Kidney capillary endothelial cell (primary cell): ENCODE data around the gene UPB1.
"Not testable (repeated sequence)": the region's sequence is repeated elsewhere in the genome, so short reads cannot be mapped to it uniquely, and the experiment has no call there.

Source experiments
- DNase-seq: peaks from one replicate; pipeline ENCODE4 v3.0.0-alpha.2; 2018; ENCODE audit warnings: low spot score

UPB1 gene

DNA sequence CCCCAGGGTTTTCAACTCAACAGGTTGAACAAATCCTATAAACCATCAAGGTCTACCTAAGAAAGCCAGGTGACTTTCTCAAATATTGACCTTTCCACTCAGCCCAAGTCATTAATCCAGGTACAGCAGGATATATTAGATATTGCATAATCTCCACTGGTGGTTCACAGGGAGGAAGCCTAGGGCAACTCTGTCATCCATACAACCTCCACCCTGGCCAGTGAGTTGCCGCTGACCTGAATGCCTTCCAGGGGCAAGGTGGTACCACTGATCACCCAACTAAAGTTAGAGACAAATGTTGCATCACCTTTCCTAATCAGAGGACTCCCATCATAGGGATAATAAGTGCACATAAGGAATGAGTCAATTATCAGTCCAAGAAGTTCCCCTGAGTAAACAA, 36.9 kb downstream of the UPB1 start:
- DNase-seq = no peak

- no peak for DNase-seq
Measured at GRCh38 chr22:24535348-24535747, 40.2 kb downstream of the UPB1 start.

DNA sequence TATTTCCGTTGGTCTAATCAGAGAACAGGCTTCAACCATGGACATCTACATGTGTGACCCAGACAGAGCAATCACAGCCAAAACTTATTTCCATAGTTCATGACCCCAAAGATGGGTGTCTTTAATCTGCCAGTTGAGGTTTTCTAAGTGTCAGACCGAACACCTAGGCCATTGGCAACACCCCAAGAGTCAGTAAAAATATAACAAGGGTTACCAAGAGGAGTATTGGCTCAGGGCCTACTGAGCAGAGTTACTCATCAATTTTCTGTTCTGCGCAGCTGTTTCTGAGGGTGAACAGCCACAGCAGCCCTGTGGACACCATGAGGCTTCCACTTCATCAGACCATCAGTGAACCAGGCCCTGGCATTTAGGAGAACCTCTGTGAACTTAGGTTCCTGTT, 41.0 kb downstream of the UPB1 start:
- DNase-seq = no peak

- no peak for DNase-seq
Measured at GRCh38 chr22:24540470-24540869, 45.3 kb downstream of the UPB1 start.

- no peak for DNase-seq
Measured at GRCh38 chr22:24541681-24542515, 46.8 kb downstream of the UPB1 start.

- no peak for DNase-seq
Measured at GRCh38 chr22:24542641-24543040, 47.5 kb downstream of the UPB1 start.

DNA sequence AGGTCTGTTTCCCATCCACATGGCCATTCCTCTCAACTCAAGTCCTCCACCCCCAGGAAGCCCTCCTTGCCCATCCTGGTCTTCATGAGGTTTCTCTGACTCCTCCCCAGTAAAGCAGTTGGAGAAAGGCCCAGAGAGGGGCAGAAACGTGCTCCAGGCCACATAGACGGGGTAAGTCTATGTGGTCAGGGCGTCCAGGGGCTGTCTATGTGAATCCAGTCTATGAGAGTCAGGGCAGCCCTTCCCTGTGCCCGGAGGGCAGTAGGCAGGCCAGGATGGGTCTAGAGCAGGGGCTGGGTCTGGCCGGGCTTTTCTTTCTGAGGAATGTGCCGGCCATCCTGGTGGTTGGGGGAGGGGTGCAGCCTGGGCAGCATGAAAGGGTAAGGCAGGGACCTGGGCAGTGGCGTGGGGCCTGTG, 48.1 kb downstream of the UPB1 start:
- no peak for DNase-seq

GRCh38 chr22:24543679-24544243, 48.6 kb downstream of the UPB1 start:
- DNase-seq = no peak

- DNase-seq = no peak
Measured at GRCh38 chr22:24548812-24549211, 53.7 kb downstream of the UPB1 start.

DNA sequence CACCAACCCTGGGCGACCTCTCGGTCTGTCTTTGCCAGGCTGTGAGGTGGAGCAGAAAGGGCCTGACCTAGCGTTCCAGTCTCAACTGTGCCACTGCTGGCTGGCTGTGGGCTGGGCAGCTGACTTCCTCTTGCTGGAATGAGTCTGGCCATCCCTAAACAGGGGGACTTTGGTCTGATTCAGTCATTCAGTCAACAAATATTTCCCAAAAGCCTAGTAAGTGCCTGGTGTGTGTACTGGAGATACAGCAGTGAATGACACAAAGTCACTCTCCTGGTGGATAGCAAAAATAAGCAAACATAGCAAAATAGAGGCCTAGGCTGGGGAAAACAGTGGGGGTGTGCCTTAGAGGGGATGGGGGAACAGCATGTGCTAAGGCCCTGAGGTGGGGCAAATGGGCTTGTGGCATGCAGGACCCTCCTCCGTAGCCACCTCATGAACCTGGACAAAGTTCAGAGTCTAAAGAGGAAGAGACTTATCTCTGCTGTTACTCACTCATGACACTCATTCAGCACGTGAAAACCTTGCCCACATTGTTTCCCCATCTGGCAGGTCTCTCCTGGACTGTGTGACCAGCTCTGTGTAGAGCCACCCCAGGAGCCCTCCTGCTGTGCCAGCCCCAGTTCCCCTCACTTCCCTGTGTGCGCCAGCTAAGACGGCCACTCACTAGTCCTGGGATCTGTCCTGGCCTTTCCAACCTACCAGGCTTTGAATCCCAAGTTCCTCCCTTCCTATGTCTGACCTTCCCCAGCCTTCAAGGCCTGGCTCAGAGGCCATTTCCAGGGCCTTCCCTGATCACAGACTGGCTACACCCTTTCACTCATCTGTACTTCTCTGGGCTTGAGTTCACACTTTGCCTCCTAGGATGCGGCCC, 55.1 kb downstream of the UPB1 start:
- DNase-seq = no peak

- DNase-seq = no peak
Measured at GRCh38 chr22:24550902-24551435, 55.8 kb downstream of the UPB1 start.

GRCh38 chr22:24552503-24553286, 57.6 kb downstream of the UPB1 start:
- not testable (repeated sequence) for DNase-seq

DNA sequence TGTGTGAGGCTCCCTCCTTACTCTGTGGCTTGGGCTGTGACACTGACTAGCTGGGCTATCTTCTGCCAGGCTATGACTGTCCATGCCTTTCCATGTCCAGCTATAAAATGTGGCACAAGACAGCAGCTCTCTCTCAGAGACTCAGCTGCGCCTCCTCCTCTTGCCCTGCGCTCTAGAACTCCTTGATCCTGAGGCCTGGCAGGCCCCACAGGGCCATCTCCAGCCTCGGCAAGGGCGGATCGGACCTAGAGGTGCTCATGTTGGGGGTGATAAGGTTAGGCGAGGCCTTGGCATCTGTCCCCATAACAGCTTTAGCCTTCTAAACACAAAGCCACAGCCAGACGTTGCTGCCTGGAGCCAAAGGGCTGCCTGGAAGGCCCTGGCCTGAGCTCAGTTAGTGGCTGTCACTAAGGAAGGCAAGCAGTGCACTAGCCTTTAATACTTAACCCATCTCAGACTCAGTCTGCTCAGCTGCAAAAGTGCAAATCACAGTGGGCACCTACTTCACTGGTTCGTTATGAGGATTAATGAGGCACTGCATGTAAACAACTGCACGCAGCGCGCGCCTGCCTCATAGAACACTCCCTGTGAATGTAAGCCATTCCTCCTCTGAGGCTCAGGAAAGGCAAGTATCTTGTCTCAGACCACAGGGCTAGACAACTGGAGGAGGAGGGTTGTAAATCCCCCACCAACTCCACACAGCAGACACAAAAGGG, 58.6 kb downstream of the UPB1 start:
- no peak for DNase-seq

- peak; percentile 23 for DNase-seq
Measured at GRCh38 chr22:24554313-24555164, 59.4 kb downstream of the UPB1 start, which contains the start of gene GUCD1. TSS of gene GUCD1 (minus strand) at chr22:24555138. CDS start at chr22:24554991, 147 bp downstream.

DNA sequence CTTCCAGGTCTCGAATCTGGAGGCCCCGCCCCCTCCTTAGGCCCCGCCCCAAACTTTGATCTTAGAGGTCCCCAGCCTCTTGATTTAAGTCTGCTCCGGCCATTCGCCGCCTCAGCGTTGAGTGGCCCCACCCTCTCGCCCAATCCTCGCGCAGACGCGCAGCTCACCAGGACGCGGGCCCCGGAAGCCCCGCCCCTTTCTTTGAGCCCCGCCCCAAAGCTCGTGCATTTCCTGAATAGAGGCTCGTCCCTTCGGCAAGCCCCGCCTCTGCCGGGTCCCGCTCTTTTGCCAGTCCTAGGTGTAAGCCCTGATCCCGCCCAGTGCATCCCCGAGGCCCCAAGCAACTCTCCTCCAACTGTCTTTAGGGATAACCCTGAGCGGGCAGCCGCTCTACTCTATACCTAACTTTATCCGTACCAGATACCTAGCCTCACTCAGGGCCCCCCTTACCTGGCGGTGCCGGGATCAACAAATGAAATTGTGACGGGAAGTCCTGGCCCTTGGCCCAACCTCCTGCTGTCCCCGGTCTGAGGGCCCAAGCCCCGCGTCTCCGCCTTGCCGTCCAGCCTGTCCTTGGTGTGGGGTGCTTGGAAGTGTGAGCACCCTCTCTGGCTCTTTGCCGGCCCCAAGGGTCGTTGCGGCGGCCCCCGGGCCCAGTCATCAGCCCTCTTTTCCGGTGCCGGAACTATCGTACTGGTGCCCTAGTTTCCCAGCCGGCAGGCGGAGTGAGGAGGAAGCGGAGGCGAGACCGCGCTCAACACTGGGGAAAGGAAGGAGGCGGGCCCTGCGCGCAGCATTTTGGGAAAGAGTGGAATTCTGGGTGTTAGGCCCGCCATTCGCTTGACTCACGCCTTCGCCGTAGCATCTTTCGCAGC, 60.3 kb downstream of the UPB1 start, which contains the start of gene SNRPD3:
Gene SNRPD3, plus strand, starts transcription at position 835 of the 875 bp plus-strand sequence. CDS start 1,676 bp downstream, outside the sequence.
- peak; percentile 99 for DNase-seq

- DNase-seq = no peak
Measured at GRCh38 chr22:24559471-24559870, 64.3 kb downstream of the UPB1 start.

- no peak for DNase-seq
Measured at GRCh38 chr22:24563246-24563645, 68.1 kb downstream of the UPB1 start.

DNA sequence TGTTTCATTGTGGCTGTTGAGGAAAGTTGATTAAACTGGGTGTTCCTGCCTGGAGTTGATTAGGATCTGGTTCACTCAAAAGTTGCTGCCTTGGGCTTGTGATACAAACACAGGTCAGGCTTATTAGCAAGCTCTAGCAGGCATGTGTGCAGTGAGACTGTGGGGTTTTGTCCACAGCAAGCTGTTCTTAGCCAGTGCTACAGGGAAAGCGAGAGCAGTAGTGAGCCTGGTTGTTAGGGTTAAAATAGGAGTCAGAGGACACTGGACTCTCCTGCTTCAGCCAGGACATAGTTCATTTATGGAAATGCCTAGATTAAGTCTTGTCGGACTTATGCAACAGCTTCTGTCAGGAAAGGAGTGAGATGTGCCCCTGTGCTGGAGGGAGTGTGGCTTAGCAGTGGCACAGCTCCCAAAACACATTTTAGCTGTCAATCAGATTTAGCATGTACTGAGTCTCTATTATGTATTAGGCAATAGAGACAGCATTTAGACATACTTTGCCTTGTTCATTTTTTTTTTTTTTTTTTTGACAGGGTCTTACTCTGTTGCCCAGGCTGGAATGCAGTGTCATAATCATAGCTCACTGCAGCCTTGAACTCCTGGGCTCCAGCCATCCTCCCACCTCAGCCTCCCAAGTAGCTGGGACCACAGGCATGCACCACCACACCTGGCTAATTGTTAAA, 69.4 kb downstream of the UPB1 start:
- DNase-seq = no peak
